ENCODE data around the gene CXCR6.

The CXCR6 gene

GRCh38 chr3:45927881-45928280 is 15.4 kb upstream of the CXCR6 start:
- H3K27ac ChIP-seq: no peak overlapping the region

DNA sequence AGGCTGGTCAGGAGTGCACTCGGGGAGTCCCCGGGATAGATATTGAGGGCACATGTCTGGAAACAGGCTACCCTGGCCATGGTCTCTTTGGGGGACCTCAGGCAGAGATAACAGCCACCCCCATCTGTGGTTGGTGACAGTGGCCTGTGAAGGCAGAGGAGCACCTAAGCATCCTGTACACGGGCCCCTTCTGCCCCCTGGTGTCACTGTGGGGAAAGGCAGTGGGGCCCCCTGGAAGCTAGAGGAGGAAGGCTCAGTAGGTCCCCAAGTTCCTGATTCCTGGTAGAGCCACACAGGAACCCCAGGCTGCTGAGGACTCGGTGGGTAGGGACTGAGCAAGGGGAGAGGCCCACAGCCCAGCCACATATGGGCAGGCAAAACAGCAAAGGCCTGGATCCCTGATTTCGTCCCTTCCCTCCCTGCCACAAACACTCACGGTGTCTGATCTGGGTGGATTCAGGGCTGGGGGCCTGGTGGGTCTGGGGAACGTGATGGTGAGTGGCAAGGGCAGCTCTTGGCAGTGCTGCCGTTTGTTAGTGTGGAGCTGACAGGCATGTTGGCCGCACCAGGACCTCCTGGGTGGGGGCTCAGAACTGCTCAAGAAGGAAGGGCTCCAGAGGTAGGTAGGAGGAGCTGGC is 14.1 kb upstream of the CXCR6 start:
- TF ChIP-seq, protein P1, sequence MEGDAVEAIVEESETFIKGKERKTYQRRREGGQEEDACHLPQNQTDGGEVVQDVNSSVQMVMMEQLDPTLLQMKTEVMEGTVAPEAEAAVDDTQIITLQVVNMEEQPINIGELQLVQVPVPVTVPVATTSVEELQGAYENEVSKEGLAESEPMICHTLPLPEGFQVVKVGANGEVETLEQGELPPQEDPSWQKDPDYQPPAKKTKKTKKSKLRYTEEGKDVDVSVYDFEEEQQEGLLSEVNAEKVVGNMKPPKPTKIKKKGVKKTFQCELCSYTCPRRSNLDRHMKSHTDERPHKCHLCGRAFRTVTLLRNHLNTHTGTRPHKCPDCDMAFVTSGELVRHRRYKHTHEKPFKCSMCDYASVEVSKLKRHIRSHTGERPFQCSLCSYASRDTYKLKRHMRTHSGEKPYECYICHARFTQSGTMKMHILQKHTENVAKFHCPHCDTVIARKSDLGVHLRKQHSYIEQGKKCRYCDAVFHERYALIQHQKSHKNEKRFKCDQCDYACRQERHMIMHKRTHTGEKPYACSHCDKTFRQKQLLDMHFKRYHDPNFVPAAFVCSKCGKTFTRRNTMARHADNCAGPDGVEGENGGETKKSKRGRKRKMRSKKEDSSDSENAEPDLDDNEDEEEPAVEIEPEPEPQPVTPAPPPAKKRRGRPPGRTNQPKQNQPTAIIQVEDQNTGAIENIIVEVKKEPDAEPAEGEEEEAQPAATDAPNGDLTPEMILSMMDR (conservative IDR thresholded peaks at IDR 0.05): peak; percentile 89
- no peak overlapping the region for H3K27ac ChIP-seq

More at GRCh38 chr3:45927881-45928280, 15.4 kb upstream of the CXCR6 start:
- TF ChIP-seq, protein P1 (conservative IDR thresholded peaks at IDR 0.05): no peak

DNA sequence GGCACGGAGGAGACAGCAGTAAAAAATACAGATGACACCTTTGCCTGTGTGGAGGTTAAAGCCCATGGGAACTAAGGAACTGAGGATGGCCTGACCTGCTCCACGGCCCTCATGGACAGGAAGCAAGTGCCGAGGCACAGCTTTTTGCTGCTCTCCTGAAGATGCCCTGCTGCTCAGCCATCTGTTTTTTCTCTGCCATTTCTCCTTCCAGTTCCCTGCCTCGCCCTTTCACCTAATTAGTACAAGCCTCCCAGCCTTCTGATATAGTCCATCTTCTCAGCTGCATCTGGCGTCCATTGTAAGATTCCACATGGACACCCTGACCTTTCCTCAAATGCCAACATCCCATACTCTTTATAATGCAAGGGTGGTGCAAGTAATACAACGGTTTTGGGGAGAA is 11.8 kb upstream of the CXCR6 start:
- TF ChIP-seq, protein P1 (conservative IDR thresholded peaks at IDR 0.05): no peak
- H3K27ac ChIP-seq: no peak overlapping the region

GRCh38 chr3:45932112-45932511 is 11.2 kb upstream of the CXCR6 start:
- H3K27ac ChIP-seq: no peak overlapping the region
- TF ChIP-seq, protein P1 (conservative IDR thresholded peaks at IDR 0.05): no peak

DNA sequence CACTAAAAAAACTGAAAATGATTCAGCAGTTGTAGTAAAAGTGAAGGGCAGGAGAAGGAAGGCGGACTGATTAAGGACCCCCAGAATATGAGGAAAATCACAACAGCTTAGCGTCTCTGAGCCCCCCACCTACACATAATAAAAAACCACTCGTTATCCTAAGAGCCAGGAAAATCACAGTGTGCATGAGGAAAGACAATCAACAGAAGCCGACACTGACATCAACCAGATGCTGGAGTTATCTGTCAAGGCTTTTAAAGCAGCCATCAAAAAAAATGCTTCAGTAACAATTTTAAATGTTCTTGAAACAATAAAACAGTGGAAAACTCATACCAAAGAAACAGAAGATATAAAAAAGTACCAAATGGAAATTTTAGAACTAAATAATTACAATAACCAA is 9.7 kb upstream of the CXCR6 start:
- TF ChIP-seq, protein P1 (conservative IDR thresholded peaks at IDR 0.05): no peak
- no peak overlapping the region for H3K27ac ChIP-seq

- TF ChIP-seq, protein P1 (conservative IDR thresholded peaks at IDR 0.05): no peak
- H3K27ac ChIP-seq: no peak overlapping the region; the same call in 1 of the 2 replicates
These were observed 7.0 kb upstream of the CXCR6 start for GRCh38 chr3:45936261-45936660.

- H3K27ac ChIP-seq: peak overlapping the region; percentile 8; the same call in 1 of the 2 replicates
- TF ChIP-seq, protein P1 (conservative IDR thresholded peaks at IDR 0.05): peak; percentile 54; the same call in 1 of the 2 replicates
These were observed 5.8 kb upstream of the CXCR6 start for GRCh38 chr3:45937206-45938042.

All from VCaP (cell line).